Panc1 (cell line): Measurements from ENCODE around the gene GP2. TPM values are rescaled to one million over a fixed set of nuclear protein-coding genes. Genes with fewer than 3 reads are reported as not detected.
A peak's percentile ranks its signal among the peaks of the same experiment; 100 is the strongest.

ENCODE experiments used
- ATAC-seq: fragments of 200-7000 bp; cut with Tn5 transposase; 2 replicates; pipeline ENCODE4 v1.9.1; 2020; ENCODE audit warnings: mild to moderate bottlenecking, moderate library complexity
- BruUV-seq: library from RNA; stranded (reverse); fragments of 400-500 nt; replicated peaks from 2 replicates; lab custom pipeline; 2021; lab: Mats Ljungman, UMichigan
- CTCF ChIA-PET: fragments of 300-600 bp; sonication (Branson Sonifier 250); formaldehyde crosslinking; loops from one replicate; lab custom pipeline; 2022; ENCODE audit warnings: antibody characterized with exemption; lab: Charles Lee
- POLR2A ChIA-PET: fragments of 300-600 bp; sonication (Branson Sonifier 250); formaldehyde crosslinking; loops from one replicate; lab custom pipeline; 2022; ENCODE audit warnings: antibody characterized with exemption; lab: Charles Lee
- DNase-seq: peaks from one replicate; pipeline ENCODE4 v3.0.0-alpha.2; 2010; ENCODE audit warnings: low read depth, low spot score
- H3K27ac ChIP-seq: 2 replicates; pipeline ENCODE4 v1.5.1; 2011; ENCODE audit warnings: mild to moderate bottlenecking, low read length, inconsistent platforms
- H3K27me3 ChIP-seq: fragments of 200-500 bp; sonication (Bioruptor generic); 2 replicates; pipeline ENCODE4 v1.6.0; 2014; ENCODE audit warnings: low read length, inconsistent platforms; ENCODE audit not compliant: control insufficient read depth, insufficient read depth
- H3K36me3 ChIP-seq: fragments of 200-500 bp; sonication (Bioruptor generic); 2 replicates; pipeline ENCODE4 v1.5.1; 2014; ENCODE audit warnings: inconsistent platforms, mild to moderate bottlenecking, low read length, moderate library complexity; ENCODE audit not compliant: control insufficient read depth, insufficient read depth
- H3K4me1 ChIP-seq: 2 replicates; pipeline ENCODE4 v1.5.1; 2011; ENCODE audit warnings: inconsistent platforms, mild to moderate bottlenecking, low read length, moderate library complexity; ENCODE audit not compliant: control insufficient read depth, insufficient read depth
- H3K4me3 ChIP-seq, 2 experiments: 2 replicates each; pipeline ENCODE4 v1.5.1; 2011 to 2012; ENCODE audit warnings: low read depth in 2 of 2, low read length in 2 of 2, mild to moderate bottlenecking in 2 of 2, inconsistent platforms in 1 of 2, moderate library complexity in 1 of 2
- H3K9me3 ChIP-seq: fragments of 200-500 bp; sonication (Bioruptor generic); 2 replicates; pipeline ENCODE4 v1.5.1; 2014; ENCODE audit warnings: low read depth, mild to moderate bottlenecking, inconsistent platforms, low read length, moderate library complexity; ENCODE audit not compliant: control insufficient read depth, insufficient read depth
- POLR2AphosphoS5 ChIP-seq: IDR thresholded peaks from 2 replicates; pipeline ENCODE4 v1.6.1; 2012; ENCODE audit warnings: mild to moderate bottlenecking, low read depth, low read length, moderate library complexity
- SIN3A ChIP-seq: IDR thresholded peaks from 2 replicates; pipeline ENCODE4 v1.6.1; 2012; ENCODE audit warnings: low read depth, mild to moderate bottlenecking, low read length, moderate library complexity, borderline replicate concordance; ENCODE audit not compliant: insufficient read depth
- TCF7L2 ChIP-seq: IDR thresholded peaks from 2 replicates; pipeline ENCODE4 v1.6.1; 2011; ENCODE audit warnings: mild to moderate bottlenecking, low read depth, low read length, inconsistent platforms
- in situ Hi-C: cut with HindIII; loops from 2 replicates; pipeline ENCODE4 v1.10.0; 2016; ENCODE audit warnings: low sequenced_read_pairs, low pct_unique_long_range_greater_than_20kb
- intact Hi-C: fragments of 100-400 bp; cut with micrococcal nuclease; formaldehyde crosslinking; loops from one replicate; pipeline ENCODE4 v1.10.0; 2022; ENCODE audit not compliant: unreplicated experiment
- total RNA-seq: library from RNA; stranded (reverse); gene quantifications from one replicate; pipeline ENCODE4 v1.2.1, GENCODE V29; 2021; ENCODE audit not compliant: unreplicated experiment
- TF ChIP-seq, protein P1 (sequence below): fragments of 450-650 bp; IDR thresholded peaks from 2 replicates; pipeline ENCODE4 v1.5.1; 2017; ENCODE audit warnings: mild to moderate bottlenecking
- TF ChIP-seq, protein P2 (sequence below), 2 experiments: IDR thresholded peaks; 2 replicates each; pipeline ENCODE4 v1.6.1; 2011 to 2012; ENCODE audit warnings: low read depth in 2 of 2, control low read depth in 1 of 2, low read length in 1 of 2, mild to moderate bottlenecking in 1 of 2, moderate library complexity in 1 of 2; ENCODE audit not compliant: insufficient read depth in 1 of 2

The GP2 gene
- total RNA-seq, 1 experiment from 2014 or later: 5.8 TPM

DNA sequence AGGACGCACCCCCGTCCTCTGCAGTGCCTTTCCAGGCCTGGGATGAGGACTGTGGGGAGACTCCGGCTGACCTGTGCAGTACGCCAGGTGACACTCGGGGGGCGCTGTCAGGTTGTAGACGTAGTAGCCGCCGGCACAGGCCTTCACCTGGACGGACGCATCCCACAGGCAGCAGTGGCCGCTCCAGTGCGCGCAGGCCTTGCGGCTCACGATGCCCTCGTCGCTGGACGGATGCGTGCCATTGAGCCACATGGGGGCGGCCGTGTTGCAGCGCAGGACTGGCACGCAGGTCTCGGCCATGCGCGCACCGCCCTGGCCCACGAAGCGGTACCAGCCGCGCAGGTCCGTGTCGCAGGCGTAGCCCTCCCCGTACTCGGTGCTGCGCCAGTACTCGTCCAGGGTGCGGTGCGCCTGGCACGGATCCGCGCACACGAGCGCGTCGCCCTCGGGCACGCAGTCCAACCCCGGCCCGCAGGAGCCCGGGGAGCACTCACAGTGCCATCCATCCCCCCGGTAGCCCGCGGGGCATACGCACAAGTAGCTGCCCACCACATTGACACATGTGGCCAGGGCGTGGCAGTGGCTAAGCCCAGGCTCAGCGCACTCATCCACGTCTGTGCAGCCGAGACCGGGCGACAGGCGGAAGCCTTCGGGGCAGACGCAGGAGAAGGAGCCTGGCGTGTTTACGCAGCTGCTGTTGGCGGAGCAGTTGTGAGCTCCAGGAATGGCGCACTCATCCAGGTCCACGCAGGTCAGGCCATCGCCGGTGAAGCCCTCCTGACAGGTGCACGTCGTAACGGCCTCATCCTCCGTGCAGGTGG, 21.3 kb upstream of the GP2 start:
- POLR2A ChIA-PET: no interaction called here

DNA sequence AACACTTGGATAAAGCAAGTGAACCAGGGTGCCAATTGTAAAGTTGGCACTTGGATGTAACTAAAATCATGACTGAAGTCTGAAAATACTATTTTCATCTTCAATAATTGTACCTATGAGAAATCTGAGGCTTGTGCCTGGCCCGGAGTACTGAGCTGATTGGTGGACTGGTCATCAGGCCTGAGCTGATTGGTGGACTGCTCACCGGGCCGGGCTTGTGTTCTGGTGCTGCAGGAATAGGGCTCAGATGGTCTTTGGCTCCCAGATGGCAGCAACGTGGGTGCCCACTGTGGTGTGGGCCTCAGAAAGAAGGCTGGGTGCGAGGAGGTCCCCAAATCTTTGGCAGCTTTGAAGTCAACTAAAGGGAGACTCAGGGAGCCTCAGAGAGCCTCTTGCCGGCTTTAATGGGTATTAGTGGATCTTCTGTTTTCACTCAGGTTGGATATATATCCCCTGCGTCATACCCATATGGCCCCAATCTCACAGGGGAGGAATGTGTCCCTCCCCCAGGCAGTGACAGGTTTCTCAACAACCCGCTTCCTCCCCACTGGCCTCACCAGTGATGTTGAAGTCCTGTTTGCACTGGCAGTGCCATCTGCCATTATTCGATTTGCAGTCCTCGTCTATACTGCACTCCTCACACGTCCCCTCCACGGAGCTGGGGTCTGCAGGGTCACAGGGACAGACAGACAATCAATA, 20.5 kb upstream of the GP2 start:
- Histone ChIP-seq H3K27me3 (peaks cover 4% of the 10 kb centered on the region; the same call in 1 of the 2 replicates), H3K36me3 (no peaks in the 10 kb centered on the region), H3K4me1 (no peaks in the 10 kb centered on the region), H3K9me3 (no peaks in the 10 kb centered on the region), H3K27ac (no peak overlapping the region), H3K4me3 (no peak overlapping the region)
- TF ChIP-seq TCF7L2 (no peak), POLR2AphosphoS5 (no peak), SIN3A (no peak)
- TF ChIP-seq, protein P1, sequence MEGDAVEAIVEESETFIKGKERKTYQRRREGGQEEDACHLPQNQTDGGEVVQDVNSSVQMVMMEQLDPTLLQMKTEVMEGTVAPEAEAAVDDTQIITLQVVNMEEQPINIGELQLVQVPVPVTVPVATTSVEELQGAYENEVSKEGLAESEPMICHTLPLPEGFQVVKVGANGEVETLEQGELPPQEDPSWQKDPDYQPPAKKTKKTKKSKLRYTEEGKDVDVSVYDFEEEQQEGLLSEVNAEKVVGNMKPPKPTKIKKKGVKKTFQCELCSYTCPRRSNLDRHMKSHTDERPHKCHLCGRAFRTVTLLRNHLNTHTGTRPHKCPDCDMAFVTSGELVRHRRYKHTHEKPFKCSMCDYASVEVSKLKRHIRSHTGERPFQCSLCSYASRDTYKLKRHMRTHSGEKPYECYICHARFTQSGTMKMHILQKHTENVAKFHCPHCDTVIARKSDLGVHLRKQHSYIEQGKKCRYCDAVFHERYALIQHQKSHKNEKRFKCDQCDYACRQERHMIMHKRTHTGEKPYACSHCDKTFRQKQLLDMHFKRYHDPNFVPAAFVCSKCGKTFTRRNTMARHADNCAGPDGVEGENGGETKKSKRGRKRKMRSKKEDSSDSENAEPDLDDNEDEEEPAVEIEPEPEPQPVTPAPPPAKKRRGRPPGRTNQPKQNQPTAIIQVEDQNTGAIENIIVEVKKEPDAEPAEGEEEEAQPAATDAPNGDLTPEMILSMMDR: no peak
- TF ChIP-seq, protein P2, sequence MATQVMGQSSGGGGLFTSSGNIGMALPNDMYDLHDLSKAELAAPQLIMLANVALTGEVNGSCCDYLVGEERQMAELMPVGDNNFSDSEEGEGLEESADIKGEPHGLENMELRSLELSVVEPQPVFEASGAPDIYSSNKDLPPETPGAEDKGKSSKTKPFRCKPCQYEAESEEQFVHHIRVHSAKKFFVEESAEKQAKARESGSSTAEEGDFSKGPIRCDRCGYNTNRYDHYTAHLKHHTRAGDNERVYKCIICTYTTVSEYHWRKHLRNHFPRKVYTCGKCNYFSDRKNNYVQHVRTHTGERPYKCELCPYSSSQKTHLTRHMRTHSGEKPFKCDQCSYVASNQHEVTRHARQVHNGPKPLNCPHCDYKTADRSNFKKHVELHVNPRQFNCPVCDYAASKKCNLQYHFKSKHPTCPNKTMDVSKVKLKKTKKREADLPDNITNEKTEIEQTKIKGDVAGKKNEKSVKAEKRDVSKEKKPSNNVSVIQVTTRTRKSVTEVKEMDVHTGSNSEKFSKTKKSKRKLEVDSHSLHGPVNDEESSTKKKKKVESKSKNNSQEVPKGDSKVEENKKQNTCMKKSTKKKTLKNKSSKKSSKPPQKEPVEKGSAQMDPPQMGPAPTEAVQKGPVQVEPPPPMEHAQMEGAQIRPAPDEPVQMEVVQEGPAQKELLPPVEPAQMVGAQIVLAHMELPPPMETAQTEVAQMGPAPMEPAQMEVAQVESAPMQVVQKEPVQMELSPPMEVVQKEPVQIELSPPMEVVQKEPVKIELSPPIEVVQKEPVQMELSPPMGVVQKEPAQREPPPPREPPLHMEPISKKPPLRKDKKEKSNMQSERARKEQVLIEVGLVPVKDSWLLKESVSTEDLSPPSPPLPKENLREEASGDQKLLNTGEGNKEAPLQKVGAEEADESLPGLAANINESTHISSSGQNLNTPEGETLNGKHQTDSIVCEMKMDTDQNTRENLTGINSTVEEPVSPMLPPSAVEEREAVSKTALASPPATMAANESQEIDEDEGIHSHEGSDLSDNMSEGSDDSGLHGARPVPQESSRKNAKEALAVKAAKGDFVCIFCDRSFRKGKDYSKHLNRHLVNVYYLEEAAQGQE (IDR thresholded peaks at IDR 0.05; ENCODE audit: insufficient read depth in 1 of 2, low read depth in 2 of 2, low read length in 1 of 2): no peak
- DNase-seq: no peak
- CTCF ChIA-PET: no interaction called here
- no peak for ATAC-seq
- POLR2A ChIA-PET: no interaction called here
- no TSS peak for BruUV-seq
- intact Hi-C loops (no loop called here), in situ Hi-C loops (no loop called here)

More for the DNA sequence above, 21.3 kb upstream of the GP2 start:
- Histone ChIP-seq H3K27me3 (peaks cover 4% of the 10 kb centered on the region), H3K36me3 (no peaks in the 10 kb centered on the region), H3K9me3 (no peaks in the 10 kb centered on the region), H3K4me3 (no peak overlapping the region), H3K4me1 (no peaks in the 10 kb centered on the region), H3K27ac (no peak overlapping the region)
- DNase-seq: no peak
- 0 out of 2 replicates have a peak, but pooled peaks have one; percentile 50 for ATAC-seq
- CTCF ChIA-PET: interaction anchor here (0.5 kb wide), 1 partner anchor 450 kb away, joined by 6 read pairs; no protein-coding TSS in a partner anchor
- TF ChIP-seq POLR2AphosphoS5: no peak
- TF ChIP-seq, protein P1: no peak; the same call in 1 of the 2 replicates
- TF ChIP-seq SIN3A: no peak
- TF ChIP-seq, protein P2 (IDR thresholded peaks at IDR 0.05; ENCODE audit: insufficient read depth in 1 of 2, low read depth in 2 of 2, low read length in 1 of 2): no peak
- TF ChIP-seq TCF7L2: no peak
- BruUV-seq: no TSS peak
- in situ Hi-C loops (no loop called here), intact Hi-C loops (no loop called here)
